ENCODE results near the gene TRAF2. TPM values are rescaled to one million over a fixed set of nuclear protein-coding genes. Genes with fewer than 3 reads are reported as not detected.
"Not testable (repeated sequence)": the region's sequence is repeated elsewhere in the genome, so short reads cannot be mapped to it uniquely, and the experiment has no call there.

Gene TRAF2, protein sequence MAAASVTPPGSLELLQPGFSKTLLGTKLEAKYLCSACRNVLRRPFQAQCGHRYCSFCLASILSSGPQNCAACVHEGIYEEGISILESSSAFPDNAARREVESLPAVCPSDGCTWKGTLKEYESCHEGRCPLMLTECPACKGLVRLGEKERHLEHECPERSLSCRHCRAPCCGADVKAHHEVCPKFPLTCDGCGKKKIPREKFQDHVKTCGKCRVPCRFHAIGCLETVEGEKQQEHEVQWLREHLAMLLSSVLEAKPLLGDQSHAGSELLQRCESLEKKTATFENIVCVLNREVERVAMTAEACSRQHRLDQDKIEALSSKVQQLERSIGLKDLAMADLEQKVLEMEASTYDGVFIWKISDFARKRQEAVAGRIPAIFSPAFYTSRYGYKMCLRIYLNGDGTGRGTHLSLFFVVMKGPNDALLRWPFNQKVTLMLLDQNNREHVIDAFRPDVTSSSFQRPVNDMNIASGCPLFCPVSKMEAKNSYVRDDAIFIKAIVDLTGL
- total RNA-seq (2021; fragmentation: NEBNext Ultra II Directional; extraction: Animal tissue kit (Norgen Biotek cat#: 25700)), result 10 to 100 TPM; 11.1 to 15.9 (median 13.6) TPM
- long read RNA-seq, transcript TRAF2-201 (11 exons, 2,264 nt), result major isoform, 10 of 15 reads
- long read RNA-seq, partial matches to known transcripts, result 3 of 15 reads
- long read RNA-seq, other reads (novel, unspliced or antisense), result 2 of 15 reads

- TF ChIP-seq CTCF (IDR thresholded peaks at IDR 0.05), result no peak; the same call in 1 of the 2 replicates
- DNase-seq, result peak; percentile 100
- peaks cover 24% of the 10 kb centered on the region for H3K4me1 Mint-ChIP-seq (ENCODE audit: low read depth)
- H3K9me3 Mint-ChIP-seq, result no peaks in the 10 kb centered on the region
- peaks cover 4% of the 10 kb centered on the region; the same call in 1 of the 2 replicates for H3K27me3 Mint-ChIP-seq (ENCODE audit: insufficient read depth)
- peak within 1 kb of the TSS; percentile 93 for H3K4me3 Mint-ChIP-seq
- H3K27ac Mint-ChIP-seq, result peak within 1 kb of the TSS; percentile 77
- H3K36me3 Mint-ChIP-seq (ENCODE audit: low read depth), result no peaks in the 10 kb centered on the region
These were observed at the start of gene TRAF2 for GRCh38 chr9:136885950-136886578. Gene TRAF2 (plus strand): TSS chr9:136886516. CDS start chr9:136898741, 12,225 bp downstream.

DNA sequence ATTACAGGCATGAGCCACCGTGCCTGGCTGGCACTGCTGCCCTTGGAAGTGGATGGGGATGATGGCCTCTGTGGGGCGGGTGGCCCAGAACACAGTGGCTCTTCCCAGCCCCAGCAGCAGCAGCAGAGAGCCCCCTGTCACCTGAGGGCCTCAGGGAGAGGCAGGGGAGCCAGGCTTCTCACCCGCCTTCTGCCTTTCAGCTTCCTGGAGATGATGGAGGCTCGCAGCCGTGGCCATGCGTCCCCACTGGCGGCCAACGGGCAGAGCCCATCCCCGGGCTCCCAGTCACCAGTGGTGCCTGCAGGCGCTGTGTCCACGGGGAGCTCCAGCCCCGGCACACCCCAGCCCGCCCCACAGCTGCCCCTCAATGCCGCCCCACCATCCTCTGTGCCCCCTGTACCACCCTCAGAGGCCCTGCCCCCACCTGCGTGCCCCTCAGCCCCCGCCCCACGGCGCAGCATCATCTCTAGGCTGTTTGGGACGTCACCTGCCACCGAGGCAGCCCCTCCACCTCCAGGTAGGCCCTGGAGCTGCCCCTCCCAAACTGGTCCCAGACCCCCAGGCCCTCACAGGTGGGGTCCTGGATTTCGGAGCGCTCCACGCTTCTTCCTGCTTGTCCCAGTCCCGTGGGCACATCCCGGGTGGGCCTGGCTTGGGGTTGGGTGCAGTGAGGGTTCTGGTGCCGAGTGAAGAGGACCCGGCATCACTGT is 49.0 kb upstream of the TRAF2 start:
- peaks cover 4% of the 10 kb centered on the region for H3K36me3 Mint-ChIP-seq (ENCODE audit: low read depth)
- no peak overlapping the region for H3K27ac Mint-ChIP-seq
- TF ChIP-seq CTCF (IDR thresholded peaks at IDR 0.05), result no peak
- no peak overlapping the region for H3K4me3 Mint-ChIP-seq
- DNase-seq, result no peak
- H3K9me3 Mint-ChIP-seq, result no peaks in the 10 kb centered on the region
- peaks cover 6% of the 10 kb centered on the region for H3K27me3 Mint-ChIP-seq (ENCODE audit: insufficient read depth)
- H3K4me1 Mint-ChIP-seq (ENCODE audit: low read depth), result peaks cover 19% of the 10 kb centered on the region

GRCh38 chr9:136837856-136838277 is 48.4 kb upstream of the TRAF2 start:
- H3K9me3 Mint-ChIP-seq; DNase-seq; H3K27me3 Mint-ChIP-seq (ENCODE audit: insufficient read depth); H3K36me3 Mint-ChIP-seq (ENCODE audit: low read depth); H3K4me3 Mint-ChIP-seq; H3K27ac Mint-ChIP-seq: not testable (repeated sequence)
- peaks cover 20% of the 10 kb centered on the region for H3K4me1 Mint-ChIP-seq (ENCODE audit: low read depth)

- Mint-ChIP-seq H3K36me3 (ENCODE audit: low read depth) (peaks cover 4% of the 10 kb centered on the region), H3K4me3 (no peak overlapping the region), H3K4me1 (ENCODE audit: low read depth) (peaks cover 20% of the 10 kb centered on the region), H3K27me3 (ENCODE audit: insufficient read depth) (peaks cover 10% of the 10 kb centered on the region), H3K27ac (no peak overlapping the region), H3K9me3 (no peaks in the 10 kb centered on the region)
- no peak for DNase-seq
- no peak for TF ChIP-seq CTCF (IDR thresholded peaks at IDR 0.05)
These were observed 47.7 kb upstream of the TRAF2 start for GRCh38 chr9:136838314-136839228.

GRCh38 chr9:136839229-136840139 is 46.8 kb upstream of the TRAF2 start:
- no peaks in the 10 kb centered on the region for H3K9me3 Mint-ChIP-seq
- peaks cover 10% of the 10 kb centered on the region for H3K27me3 Mint-ChIP-seq (ENCODE audit: insufficient read depth)
- no peak for DNase-seq
- no peak overlapping the region for H3K4me3 Mint-ChIP-seq
- H3K27ac Mint-ChIP-seq, result no peak overlapping the region
- H3K4me1 Mint-ChIP-seq (ENCODE audit: low read depth), result peaks cover 20% of the 10 kb centered on the region
- TF ChIP-seq CTCF (IDR thresholded peaks at IDR 0.05), result no peak
- peaks cover 4% of the 10 kb centered on the region for H3K36me3 Mint-ChIP-seq (ENCODE audit: low read depth)
